ENCODE data around the gene SELL.

Gene SELL

GRCh38 chr1:169750041-169750440 is 38.6 kb upstream of the SELL start:
- no peaks in the 10 kb centered on the region for H3K9me3 ChIP-seq (ENCODE audit: control insufficient read depth, insufficient read depth, low read depth, low read length)
- ChIA-PET POLR2A (no interaction called here), CTCF (interaction anchor here (0.7 kb wide), 1 partner anchor 10 kb away, joined by 3 read pairs; no protein-coding TSS in a partner anchor)
- no peaks in the 10 kb centered on the region for H3K36me3 ChIP-seq (ENCODE audit: control insufficient read depth in 2 of 2, insufficient read depth in 1 of 2, low read length in 2 of 2)
- no peak overlapping the region for H3K4me3 ChIP-seq (ENCODE audit: low read depth, low read length)
- no peaks in the 10 kb centered on the region for H3K4me1 ChIP-seq (ENCODE audit: control insufficient read depth, insufficient read depth, low read length)
- H3K27ac ChIP-seq (ENCODE audit: extremely low read depth, low read depth, low read length), result no peak overlapping the region
- no peak for TF ChIP-seq ZNF433 (tag by site-specific recombination; IDR thresholded peaks at IDR 0.05; ENCODE audit: low read depth)
- TF ChIP-seq KLF17 (tag by site-specific recombination; IDR thresholded peaks at IDR 0.05), result no peak
- TF ChIP-seq SP3 (tag by site-specific recombination; IDR thresholded peaks at IDR 0.05), result no peak
- no peak for TF ChIP-seq ZNF660 (tag by site-specific recombination; IDR thresholded peaks at IDR 0.05)
- TF ChIP-seq ZSCAN30 (tag by site-specific recombination; IDR thresholded peaks at IDR 0.05), result no peak
- TF ChIP-seq ZNF510 (tag by site-specific recombination; IDR thresholded peaks at IDR 0.05; ENCODE audit: insufficient replicate concordance), result no peak
- TF ChIP-seq YY2 (tag by site-specific recombination; IDR thresholded peaks at IDR 0.05), result no peak
- no peak for TF ChIP-seq IKZF3 (tag by site-specific recombination; IDR thresholded peaks at IDR 0.05)

GRCh38 chr1:169746550-169746949 is 35.1 kb upstream of the SELL start:
- no peak overlapping the region for H3K27ac ChIP-seq (ENCODE audit: extremely low read depth, low read depth, low read length)
- POLR2A ChIA-PET, result no interaction called here
- CTCF ChIA-PET, result no interaction called here

More at GRCh38 chr1:169746550-169746949, 35.1 kb upstream of the SELL start:
- Histone ChIP-seq H3K4me1 (ENCODE audit: control insufficient read depth, insufficient read depth, low read length) (no peaks in the 10 kb centered on the region), H3K36me3 (ENCODE audit: control insufficient read depth in 2 of 2, insufficient read depth in 1 of 2, low read length in 2 of 2) (no peaks in the 10 kb centered on the region), H3K4me3 (ENCODE audit: low read depth, low read length) (no peak overlapping the region), H3K9me3 (ENCODE audit: control insufficient read depth, insufficient read depth, low read depth, low read length) (no peaks in the 10 kb centered on the region)
- TF ChIP-seq ELK4 (IDR thresholded peaks at IDR 0.05; ENCODE audit: borderline replicate concordance, low read depth, low read length) (no peak), TRIM28 (IDR thresholded peaks at IDR 0.05; ENCODE audit: borderline replicate concordance, low read length) (no peak), ZBTB10 (tag by site-specific recombination; IDR thresholded peaks at IDR 0.05) (no peak), ZNF202 (tag by site-specific recombination; IDR thresholded peaks at IDR 0.05; ENCODE audit: borderline replicate concordance) (no peak), ZNF513 (tag by site-specific recombination; IDR thresholded peaks at IDR 0.05) (no peak), GLI4 (tag by site-specific recombination; IDR thresholded peaks at IDR 0.05) (no peak), SETDB1 (IDR thresholded peaks at IDR 0.05; ENCODE audit: insufficient read length, low read length) (no peak), INSM2 (tag by site-specific recombination; IDR thresholded peaks at IDR 0.05) (no peak), ZNF404 (tag by site-specific recombination; IDR thresholded peaks at IDR 0.05) (no peak), SCRT1 (tag by site-specific recombination; IDR thresholded peaks at IDR 0.05; ENCODE audit: borderline replicate concordance) (no peak), KLF8 (tag by site-specific recombination; IDR thresholded peaks at IDR 0.05) (no peak), ZNF266 (tag by site-specific recombination; IDR thresholded peaks at IDR 0.05; ENCODE audit: low read depth) (no peak), ZNF354C (tag by site-specific recombination; IDR thresholded peaks at IDR 0.05; ENCODE audit: borderline replicate concordance, low read depth) (no peak), ZNF2 (tag by site-specific recombination; IDR thresholded peaks at IDR 0.05) (no peak), ZBTB11 (tag by site-specific recombination; conservative IDR thresholded peaks at IDR 0.05; ENCODE audit: low read depth) (no peak)
